Fibroblast of skin of scalp (primary cell): ENCODE results near the gene GPSM3. TPM values are rescaled to one million over a fixed set of nuclear protein-coding genes. Genes with fewer than 3 reads are reported as not detected.
A peak's percentile ranks its signal among the peaks of the same experiment; 100 is the strongest.
"Not testable (repeated sequence)": the region's sequence is repeated elsewhere in the genome, so short reads cannot be mapped to it uniquely, and the experiment has no call there.

ENCODE experiments used
- DNase-seq: peaks from one replicate; pipeline ENCODE4 v3.0.0-alpha.2; 2013
- polyA plus RNA-seq, 2 experiments: library from polyadenylated mRNA; unstranded; fragments of 120-200 nt; gene quantifications; one replicate each; pipeline ENCODE4 v1.2.1, GENCODE V29; 2013; ENCODE audit not compliant: insufficient read length in 2 of 2

Gene GPSM3
- 10.5 TPM for polyA plus RNA-seq (2013, experiment 1 of 2; ENCODE audit: insufficient read length)
- 9.9 TPM for polyA plus RNA-seq (2013, experiment 2 of 2; ENCODE audit: insufficient read length)

DNA sequence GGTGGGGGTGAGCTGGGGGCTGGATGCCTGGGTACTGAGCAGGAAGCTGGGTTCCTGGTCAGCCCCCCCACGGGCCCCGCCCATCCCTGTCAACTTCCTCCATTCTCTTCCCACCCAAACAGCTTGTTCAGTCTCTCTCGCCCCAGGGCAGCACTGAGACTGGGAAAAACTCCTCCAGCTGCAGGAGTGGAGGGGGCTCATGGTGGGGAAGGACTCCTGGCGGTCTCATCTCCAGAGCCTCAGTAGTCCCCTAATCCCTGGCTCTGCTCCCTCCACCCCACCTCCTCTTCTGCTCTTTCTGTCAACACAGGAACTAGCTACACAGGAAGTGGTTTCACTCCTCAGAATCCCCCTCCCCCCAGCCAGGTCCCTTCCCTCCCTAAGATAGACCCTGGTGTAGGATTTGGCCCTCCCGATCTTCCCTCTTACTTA is at the start of gene GPSM3:
Gene GPSM3 (minus strand): TSS at position 36 of the 432 bp plus-strand sequence. CDS start 130 bp downstream, outside the sequence.
- DNase-seq, result peak; percentile 60

GRCh38 chr6:32240686-32241085 is 48.2 kb upstream of the GPSM3 start:
- DNase-seq, result no peak

GRCh38 chr6:32239462-32239861 is 47.0 kb upstream of the GPSM3 start:
- DNase-seq, result no peak

GRCh38 chr6:32234934-32235333 is 42.5 kb upstream of the GPSM3 start:
- no peak for DNase-seq

GRCh38 chr6:32226434-32226833 is 34.0 kb upstream of the GPSM3 start:
- no peak for DNase-seq

GRCh38 chr6:32224696-32225095 is 32.3 kb upstream of the GPSM3 start:
- DNase-seq, result no peak

- no peak for DNase-seq
Measured at GRCh38 chr6:32223258-32224235, 31.1 kb upstream of the GPSM3 start, which contains the start of gene NOTCH4. Gene NOTCH4 (minus strand): TSS chr6:32224067. CDS start chr6:32223928, 139 bp downstream.

GRCh38 chr6:32222333-32223230 is 30.1 kb upstream of the GPSM3 start:
- no peak for DNase-seq

GRCh38 chr6:32220021-32220420 is 27.6 kb upstream of the GPSM3 start:
- DNase-seq, result no peak

DNA sequence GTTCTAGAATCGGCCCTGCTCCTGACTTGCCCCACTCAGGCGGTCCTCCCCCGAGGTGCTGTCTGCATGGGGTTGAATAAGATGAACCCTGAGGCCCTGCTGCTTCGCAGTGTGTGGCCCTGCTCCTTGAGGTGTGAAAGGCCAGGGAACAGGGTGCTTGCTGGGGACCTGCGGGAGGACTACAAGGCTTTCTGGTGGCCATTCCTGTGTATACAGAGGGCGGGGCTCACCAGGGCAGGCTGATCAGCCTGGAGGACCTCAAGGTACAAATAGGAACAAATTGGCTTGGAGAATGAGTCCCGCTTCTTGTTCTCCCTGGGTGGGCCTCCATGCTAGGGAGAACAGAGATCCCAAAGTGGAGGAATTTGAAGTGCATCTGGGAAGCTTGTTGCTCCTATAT is 25.7 kb upstream of the GPSM3 start:
- no peak for DNase-seq

GRCh38 chr6:32216998-32217397 is 24.6 kb upstream of the GPSM3 start:
- DNase-seq, result no peak

DNA sequence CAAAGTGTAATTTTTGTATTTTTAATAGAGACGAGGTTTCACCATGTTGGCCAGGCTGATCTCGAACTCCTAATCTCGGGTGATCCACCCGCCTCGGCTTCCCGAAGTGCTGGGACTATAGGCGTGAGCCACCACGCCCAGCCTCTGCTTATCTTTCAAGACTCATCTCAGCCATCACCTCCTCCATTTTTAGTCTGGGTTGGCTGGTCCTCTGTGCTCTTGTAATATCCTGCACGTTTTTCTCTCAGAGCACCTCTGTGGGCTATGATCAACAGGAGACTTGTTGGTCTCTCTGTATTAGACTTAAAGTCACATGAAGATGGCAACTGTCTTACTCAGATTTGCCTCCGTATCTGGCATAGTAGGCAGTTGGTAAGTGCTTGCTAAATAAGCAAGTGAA is 23.8 kb upstream of the GPSM3 start:
- DNase-seq, result no peak

DNA sequence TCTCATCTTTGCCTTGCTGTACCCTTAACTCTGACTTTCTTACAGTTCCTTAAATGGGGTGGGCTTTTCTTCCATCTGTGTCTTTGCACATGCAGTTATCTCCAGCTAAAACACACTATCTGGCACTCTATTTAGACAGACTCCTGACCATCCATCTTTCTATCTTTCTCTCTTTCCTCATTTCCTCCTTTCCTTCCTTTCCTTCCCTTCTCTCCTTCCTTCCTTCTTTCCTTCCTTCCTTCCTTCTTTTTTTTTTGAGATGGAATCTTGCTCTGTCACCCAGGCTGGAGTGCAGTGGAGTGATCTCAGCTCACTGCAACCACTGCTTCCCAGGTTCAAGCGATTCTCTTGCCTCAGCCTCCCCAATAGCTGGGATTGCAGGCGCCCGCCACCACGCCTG is 23.2 kb upstream of the GPSM3 start:
- no peak for DNase-seq

- DNase-seq, result no peak
Measured at GRCh38 chr6:32214126-32214525, 21.7 kb upstream of the GPSM3 start.

- no peak for DNase-seq
Measured at GRCh38 chr6:32213649-32214048, 21.2 kb upstream of the GPSM3 start.

- no peak for DNase-seq
Measured at GRCh38 chr6:32212076-32212760, 19.8 kb upstream of the GPSM3 start.

GRCh38 chr6:32211432-32211831 is 19.0 kb upstream of the GPSM3 start:
- not testable (repeated sequence) for DNase-seq

DNA sequence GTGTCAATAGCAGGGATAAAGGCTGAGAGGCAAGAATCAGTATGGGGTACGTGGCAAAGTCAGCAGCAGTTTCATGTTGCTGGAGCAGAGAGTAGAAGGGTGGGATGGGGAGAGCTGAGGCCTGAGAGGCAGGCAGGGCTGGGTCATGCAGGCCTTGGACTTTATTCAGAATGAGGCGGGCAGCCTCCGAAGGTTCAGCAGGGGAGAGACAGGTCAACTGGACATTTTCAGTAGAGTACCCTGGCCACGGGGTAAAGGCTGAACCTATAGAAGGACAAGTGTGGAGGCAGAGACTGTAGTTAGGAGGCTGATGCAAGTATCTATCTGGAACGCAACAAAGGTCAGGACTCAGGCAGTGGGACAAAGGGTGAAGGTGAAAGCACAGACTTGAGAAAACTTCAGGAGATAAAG is 17.8 kb upstream of the GPSM3 start:
- no peak for DNase-seq

- no peak for DNase-seq
Measured at GRCh38 chr6:32208996-32209395, 16.6 kb upstream of the GPSM3 start.

DNA sequence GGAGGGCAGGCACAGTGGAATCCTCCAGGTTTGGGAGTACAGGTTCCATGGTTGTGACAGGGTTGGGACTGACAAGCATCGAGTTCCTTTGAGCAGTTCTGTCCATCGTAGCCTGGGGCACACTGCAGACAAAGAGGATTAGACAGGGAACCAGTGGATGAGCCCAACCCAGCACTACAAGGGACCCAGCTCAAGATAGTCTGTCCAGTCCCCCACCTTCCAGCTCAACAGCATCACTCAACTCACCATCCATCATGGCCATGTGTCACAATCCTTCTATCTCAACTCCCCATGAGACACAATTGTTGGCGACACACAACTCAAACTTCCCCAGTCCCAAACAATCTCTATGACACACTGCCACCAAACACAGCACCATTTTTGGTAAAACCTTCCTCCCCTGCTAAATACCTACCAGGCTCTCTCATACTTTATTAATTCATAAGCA is 11.8 kb upstream of the GPSM3 start:
- no peak for DNase-seq

- DNase-seq, result peak; percentile 29
Measured at GRCh38 chr6:32203426-32204267, 11.2 kb upstream of the GPSM3 start.
